IMR-90 (cell line): Measurements from ENCODE around the gene ZNF155. TPM values are rescaled to one million over a fixed set of nuclear protein-coding genes. Genes with fewer than 3 reads are reported as not detected.

ENCODE experiments used
- ATAC-seq: fragments of 200-7000 bp; cut with Tn5 transposase; 2 replicates; pipeline ENCODE4 v1.9.1; 2020; ENCODE audit warnings: low read depth, mild to moderate bottlenecking, moderate library complexity
- BruUV-seq: library from RNA; stranded (reverse); fragments of 400-500 nt; replicated peaks from 2 replicates; lab custom pipeline; 2021; lab: Mats Ljungman, UMichigan
- CTCF ChIA-PET: fragments of 300-600 bp; formaldehyde crosslinking; extraction: SDS; loops from one replicate; lab custom pipeline; 2021; ENCODE audit warnings: antibody characterized with exemption; lab: Yijun Ruan, JAX
- POLR2A ChIA-PET: fragments of 300-600 bp; sonication (Branson Sonifier 250); formaldehyde crosslinking; loops from one replicate; lab custom pipeline; 2022; ENCODE audit warnings: antibody characterized with exemption; ENCODE audit not compliant: unreplicated experiment; lab: Charles Lee
- DNase-seq: peaks from one replicate; pipeline ENCODE4 v3.0.0; 2013
- H2AFZ ChIP-seq: replicated peaks from 2 replicates; pipeline ENCODE3; 2013; ENCODE audit warnings: low read length, mild to moderate bottlenecking; ENCODE audit not compliant: poor library complexity
- H2AK5ac ChIP-seq: 2 replicates; pipeline ENCODE4 v1.6.1; 2013; ENCODE audit warnings: low read depth, low read length, inconsistent platforms
- H2AK9ac ChIP-seq: replicated peaks from 2 replicates; pipeline ENCODE3; 2013; ENCODE audit warnings: mild to moderate bottlenecking, low read depth, low read length, moderate library complexity; ENCODE audit not compliant: poor library complexity
- H2BK120ac ChIP-seq: 2 replicates; pipeline ENCODE4 v1.6.1; 2013; ENCODE audit warnings: low read depth, low read length, inconsistent platforms
- H2BK15ac ChIP-seq: 3 replicates; pipeline ENCODE4 v1.6.1; 2013; ENCODE audit warnings: low read depth, low read length, inconsistent platforms
- H2BK20ac ChIP-seq: 2 replicates; pipeline ENCODE4 v1.6.1; 2013; ENCODE audit warnings: low read depth, mild to moderate bottlenecking, inconsistent platforms, low read length, moderate library complexity
- H2BK5ac ChIP-seq: 2 replicates; pipeline ENCODE4 v1.6.1; 2013; ENCODE audit warnings: mild to moderate bottlenecking, low read depth, low read length, inconsistent platforms; ENCODE audit not compliant: poor library complexity, severe bottlenecking
- H3K14ac ChIP-seq: replicated peaks from 2 replicates; pipeline ENCODE4 v1.6.1; 2013; ENCODE audit warnings: low read depth, low read length, inconsistent platforms
- H3K18ac ChIP-seq: 2 replicates; pipeline ENCODE4 v1.6.1; 2013; ENCODE audit warnings: low read depth, low read length, control low read depth
- H3K23ac ChIP-seq: 2 replicates; pipeline ENCODE4 v1.6.1; 2013; ENCODE audit warnings: low read depth, low read length, inconsistent platforms
- H3K27ac ChIP-seq: 2 replicates; pipeline ENCODE4 v1.5.1; 2013; ENCODE audit warnings: mild to moderate bottlenecking, control low read depth, low read length; ENCODE audit not compliant: insufficient read depth
- H3K27me3 ChIP-seq: 2 replicates; pipeline ENCODE4 v1.6.1; 2013; ENCODE audit warnings: low read length; ENCODE audit not compliant: control insufficient read depth, insufficient read depth
- H3K36me3 ChIP-seq: 2 replicates; pipeline ENCODE4 v1.6.1; 2013; ENCODE audit warnings: low read length, mixed read lengths; ENCODE audit not compliant: control insufficient read depth, insufficient read depth
- H3K4ac ChIP-seq: 2 replicates; pipeline ENCODE4 v1.6.1; 2013; ENCODE audit warnings: low read depth, low read length, inconsistent platforms
- H3K4me1 ChIP-seq: 2 replicates; pipeline ENCODE4 v1.6.1; 2013; ENCODE audit warnings: low read length, mixed read lengths; ENCODE audit not compliant: control insufficient read depth, insufficient read depth
- H3K4me2 ChIP-seq: 2 replicates; pipeline ENCODE4 v1.6.1; 2013; ENCODE audit warnings: low read depth, mild to moderate bottlenecking, control low read depth, low read length, moderate library complexity
- H3K4me3 ChIP-seq: 2 replicates; pipeline ENCODE4 v1.5.1; 2013; ENCODE audit warnings: low read depth, mild to moderate bottlenecking, control low read depth, low read length, moderate library complexity; ENCODE audit not compliant: insufficient read depth
- H3K56ac ChIP-seq: 2 replicates; pipeline ENCODE4 v1.6.1; 2013; ENCODE audit warnings: low read length, inconsistent platforms; ENCODE audit not compliant: insufficient read depth; ENCODE audit errors: extremely low read depth
- H3K79me1 ChIP-seq, 2 experiments: 2 replicates each; pipeline ENCODE4 v1.6.1; 2013; ENCODE audit warnings: low read length in 2 of 2, inconsistent platforms in 1 of 2, low read depth in 1 of 2
- H3K9ac ChIP-seq: 2 replicates; pipeline ENCODE4 v1.6.1; 2013; ENCODE audit warnings: low read depth, low read length, control low read depth
- H3K9me1 ChIP-seq: 2 replicates; pipeline ENCODE4 v1.6.1; 2013; ENCODE audit warnings: low read length, inconsistent platforms; ENCODE audit not compliant: insufficient read depth
- H3K9me3 ChIP-seq: 2 replicates; pipeline ENCODE4 v1.6.1; 2013; ENCODE audit warnings: low read length; ENCODE audit not compliant: control insufficient read depth, insufficient read depth
- H4K20me1 ChIP-seq: 2 replicates; pipeline ENCODE4 v1.6.1; 2013; ENCODE audit warnings: low read length, inconsistent platforms; ENCODE audit not compliant: insufficient read depth
- H4K5ac ChIP-seq: 2 replicates; pipeline ENCODE4 v1.6.1; 2013; ENCODE audit warnings: mild to moderate bottlenecking, low read depth, low read length, control low read depth
- H4K8ac ChIP-seq, 2 experiments: 2 replicates each; pipeline ENCODE4 v1.6.1; 2013; ENCODE audit warnings: low read depth in 2 of 2, low read length in 2 of 2, control low read depth in 1 of 2, inconsistent platforms in 1 of 2
- H4K91ac ChIP-seq: 2 replicates; pipeline ENCODE4 v1.6.1; 2013; ENCODE audit warnings: low read depth, low read length, inconsistent platforms; ENCODE audit not compliant: insufficient read depth
- BHLHE40 ChIP-seq: fragments of 150-350 bp; IDR thresholded peaks from 2 replicates; pipeline ENCODE4 v1.6.1; 2016; ENCODE audit warnings: mild to moderate bottlenecking, low read depth, low read length
- CEBPB ChIP-seq: IDR thresholded peaks from 2 replicates; pipeline ENCODE4 v1.6.1; 2012; ENCODE audit warnings: low read depth, low read length, improper control_type of control experiment
- CHD1 ChIP-seq: IDR thresholded peaks from 2 replicates; pipeline ENCODE4 v1.6.1; 2012; ENCODE audit warnings: low read depth, low read length, improper control_type of control experiment
- CTCF ChIP-seq: conservative IDR thresholded peaks from 2 replicates; pipeline ENCODE4 v1.5.1; 2012; ENCODE audit warnings: mild to moderate bottlenecking, low read depth, low read length, improper control_type of control experiment
- FOS ChIP-seq: fragments of 150-350 bp; IDR thresholded peaks from 2 replicates; pipeline ENCODE4 v1.6.1; 2016; ENCODE audit warnings: low read depth, low read length
- MAFK ChIP-seq: IDR thresholded peaks from 2 replicates; pipeline ENCODE4 v1.6.1; 2012; ENCODE audit warnings: low read depth, low read length, improper control_type of control experiment
- MAZ ChIP-seq: IDR thresholded peaks from 2 replicates; pipeline ENCODE4 v1.6.1; 2012; ENCODE audit warnings: low read depth, mild to moderate bottlenecking, low read length, improper control_type of control experiment, moderate library complexity, borderline replicate concordance
- MXI1 ChIP-seq: IDR thresholded peaks from 2 replicates; pipeline ENCODE4 v1.6.1; 2012; ENCODE audit warnings: low read depth, mild to moderate bottlenecking, low read length, moderate library complexity, borderline replicate concordance
- NFE2L2 ChIP-seq: fragments of 150-350 bp; IDR thresholded peaks from 2 replicates; pipeline ENCODE4 v1.6.1; 2016; ENCODE audit warnings: low read depth, mild to moderate bottlenecking, low read length
- POLR2A ChIP-seq: IDR thresholded peaks from 2 replicates; pipeline ENCODE4 v1.6.1; 2012; ENCODE audit warnings: mild to moderate bottlenecking, low read depth, low read length
- RAD21 ChIP-seq: IDR thresholded peaks from 2 replicates; pipeline ENCODE4 v1.6.1; 2012; ENCODE audit warnings: low read length, improper control_type of control experiment
- RCOR1 ChIP-seq: IDR thresholded peaks from 2 replicates; pipeline ENCODE4 v1.6.1; 2012; ENCODE audit warnings: mild to moderate bottlenecking, low read length, improper control_type of control experiment; ENCODE audit not compliant: insufficient replicate concordance
- RFX5 ChIP-seq: IDR thresholded peaks from 2 replicates; pipeline ENCODE4 v1.8.0; 2012; ENCODE audit warnings: low read depth, mild to moderate bottlenecking, low read length, moderate library complexity
- USF2 ChIP-seq: fragments of 150-350 bp; IDR thresholded peaks from 2 replicates; pipeline ENCODE4 v1.6.1; 2017; ENCODE audit warnings: mild to moderate bottlenecking, antibody characterized with exemption, low read length, low read depth
- dilution Hi-C: fragments of 300-500 bp; cut with HindIII; formaldehyde crosslinking; loops from one replicate; pipeline ENCODE4 v1.14.3; 2018; ENCODE audit warnings: low sequenced_read_pairs; ENCODE audit not compliant: unreplicated experiment
- in situ Hi-C: fragments of 300-500 bp; cut with MboI; formaldehyde crosslinking; loops from 3 replicates; pipeline ENCODE4 v1.14.3; 2019; ENCODE audit warnings: low sequenced_read_pairs, inconsistent platforms, mixed read lengths
- intact Hi-C: fragments of 100-400 bp; cut with micrococcal nuclease; formaldehyde crosslinking; loops from 2 replicates; pipeline ENCODE4 v1.10.0; 2022
- polyA plus RNA-seq, 3 experiments: library from polyadenylated mRNA; depleted of rRNA; stranded (reverse); fragments of >200 nt; gene quantifications; 2 replicates each; pipeline ENCODE4 v1.2.3, GENCODE V29; 2012; ENCODE audit warnings: low replicate concordance in 1 of 3
- total RNA-seq: library from RNA; depleted of rRNA; stranded (reverse); fragments of >200 nt; gene quantifications from 2 replicates; pipeline ENCODE4 v1.2.3, GENCODE V29; 2012
- TF ChIP-seq, protein P1 (sequence below): fragments of 150-350 bp; IDR thresholded peaks from 2 replicates; pipeline ENCODE4 v1.6.1; 2016; ENCODE audit warnings: low read depth, mild to moderate bottlenecking, low read length, moderate library complexity, borderline replicate concordance

ZNF155 gene
- total and polyA plus RNA-seq, 2 of the 4 experiments (the other 2 are of a cell fraction) = 3.5 to 9.0 TPM

GRCh38 chr19:44021221-44021620 lies 37.2 kb downstream of the ZNF155 start:
- Histone ChIP-seq H3K4me3 (no peak overlapping the region), H3K79me1 (peaks cover 4 to 15% of the 10 kb centered on the region in 2 experiments), H3K9me3 (no peaks in the 10 kb centered on the region), H2BK20ac (no peak overlapping the region), H3K4ac (no peak overlapping the region), H3K9me1 (peaks cover 8% of the 10 kb centered on the region; the same call in 1 of the 2 replicates), H2AK9ac (no peak overlapping the region), H3K23ac (no peak overlapping the region), H2BK120ac (no peak overlapping the region), H3K14ac (no peak overlapping the region), H4K91ac (no peak overlapping the region), H3K9ac (no peak overlapping the region), H4K8ac (no peak overlapping the region), H2BK15ac (no peak overlapping the region), H3K4me1 (no peaks in the 10 kb centered on the region; the same call in 1 of the 2 replicates), H3K27ac (no peak overlapping the region), H2AFZ (no peak overlapping the region), H3K27me3 (no peaks in the 10 kb centered on the region), H3K4me2 (no peak overlapping the region), H3K36me3 (no peaks in the 10 kb centered on the region), H3K56ac (no peak overlapping the region), H2BK5ac (no peak overlapping the region), H3K18ac (no peak overlapping the region), H4K5ac (no peak overlapping the region), H2AK5ac (no peak overlapping the region), H4K20me1 (no peaks in the 10 kb centered on the region)
- CTCF ChIA-PET = no interaction called here
- no TSS peak for BruUV-seq
- TF ChIP-seq RCOR1 (no peak), MAZ (no peak), USF2 (no peak), BHLHE40 (no peak), FOS (no peak), CEBPB (no peak), NFE2L2 (no peak), MXI1 (no peak), POLR2A (no peak), RAD21 (no peak), MAFK (no peak), CHD1 (no peak), CTCF (no peak), RFX5 (no peak)
- TF ChIP-seq, protein P1, sequence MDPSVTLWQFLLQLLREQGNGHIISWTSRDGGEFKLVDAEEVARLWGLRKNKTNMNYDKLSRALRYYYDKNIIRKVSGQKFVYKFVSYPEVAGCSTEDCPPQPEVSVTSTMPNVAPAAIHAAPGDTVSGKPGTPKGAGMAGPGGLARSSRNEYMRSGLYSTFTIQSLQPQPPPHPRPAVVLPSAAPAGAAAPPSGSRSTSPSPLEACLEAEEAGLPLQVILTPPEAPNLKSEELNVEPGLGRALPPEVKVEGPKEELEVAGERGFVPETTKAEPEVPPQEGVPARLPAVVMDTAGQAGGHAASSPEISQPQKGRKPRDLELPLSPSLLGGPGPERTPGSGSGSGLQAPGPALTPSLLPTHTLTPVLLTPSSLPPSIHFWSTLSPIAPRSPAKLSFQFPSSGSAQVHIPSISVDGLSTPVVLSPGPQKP = no peak
- DNase-seq (no peak), ATAC-seq (no peak)
- POLR2A ChIA-PET = no interaction called here
- intact Hi-C loops = no loop called here
- in situ Hi-C loops = no loop called here
- dilution Hi-C loops = no loop called here
